ENCODE measurements around the gene ADRM1. TPM values are rescaled to one million over a fixed set of nuclear protein-coding genes. Genes with fewer than 3 reads are reported as not detected.
A peak's percentile ranks its signal among the peaks of the same experiment; 100 is the strongest.

Gene ADRM1
- total RNA-seq, 4 donors from 2014 or later = 41.8 to 126 (median 109) TPM

- H3K27ac ChIP-seq = no peak overlapping the region
- TF ChIP-seq POLR2AphosphoS5 (IDR thresholded peaks at IDR 0.05) (no peak), POLR2A (IDR thresholded peaks at IDR 0.05) (no peak), EP300 (IDR thresholded peaks at IDR 0.05; ENCODE audit: low read depth) (no peak)
- TF ChIP-seq, protein P1, sequence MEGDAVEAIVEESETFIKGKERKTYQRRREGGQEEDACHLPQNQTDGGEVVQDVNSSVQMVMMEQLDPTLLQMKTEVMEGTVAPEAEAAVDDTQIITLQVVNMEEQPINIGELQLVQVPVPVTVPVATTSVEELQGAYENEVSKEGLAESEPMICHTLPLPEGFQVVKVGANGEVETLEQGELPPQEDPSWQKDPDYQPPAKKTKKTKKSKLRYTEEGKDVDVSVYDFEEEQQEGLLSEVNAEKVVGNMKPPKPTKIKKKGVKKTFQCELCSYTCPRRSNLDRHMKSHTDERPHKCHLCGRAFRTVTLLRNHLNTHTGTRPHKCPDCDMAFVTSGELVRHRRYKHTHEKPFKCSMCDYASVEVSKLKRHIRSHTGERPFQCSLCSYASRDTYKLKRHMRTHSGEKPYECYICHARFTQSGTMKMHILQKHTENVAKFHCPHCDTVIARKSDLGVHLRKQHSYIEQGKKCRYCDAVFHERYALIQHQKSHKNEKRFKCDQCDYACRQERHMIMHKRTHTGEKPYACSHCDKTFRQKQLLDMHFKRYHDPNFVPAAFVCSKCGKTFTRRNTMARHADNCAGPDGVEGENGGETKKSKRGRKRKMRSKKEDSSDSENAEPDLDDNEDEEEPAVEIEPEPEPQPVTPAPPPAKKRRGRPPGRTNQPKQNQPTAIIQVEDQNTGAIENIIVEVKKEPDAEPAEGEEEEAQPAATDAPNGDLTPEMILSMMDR (IDR thresholded peaks at IDR 0.05) = no peak
- 80 to 85% methylated on average over 1 to 6 of the region's 6 CpGs for WGBS, 2 donors (ENCODE audit: low coverage in 1 of 2)
- H3K4me1 ChIP-seq = no peaks in the 10 kb centered on the region
- no peaks in the 10 kb centered on the region for H3K9me3 ChIP-seq
- in situ Hi-C loops (cut with MboI; ENCODE audit: low pct_ligation_motif_present in 1 of 4, low pct_unique_long_range_greater_than_20kb in 1 of 4, low sequenced_read_pairs in 3 of 4) (no loop called here), intact Hi-C loops (cut with DNase I; ENCODE audit: low total_unique reads) (no loop called here)
- no peaks in the 10 kb centered on the region for H3K27me3 ChIP-seq
- no peak overlapping the region for H3K4me3 ChIP-seq
- no peak for DNase-seq
- H3K36me3 ChIP-seq = peaks cover 0 to 46% (median 17%) of the 10 kb centered on the region in 4 donors
Observed at GRCh38 chr20:62284448-62284847, 18.3 kb upstream of the ADRM1 start.

DNA sequence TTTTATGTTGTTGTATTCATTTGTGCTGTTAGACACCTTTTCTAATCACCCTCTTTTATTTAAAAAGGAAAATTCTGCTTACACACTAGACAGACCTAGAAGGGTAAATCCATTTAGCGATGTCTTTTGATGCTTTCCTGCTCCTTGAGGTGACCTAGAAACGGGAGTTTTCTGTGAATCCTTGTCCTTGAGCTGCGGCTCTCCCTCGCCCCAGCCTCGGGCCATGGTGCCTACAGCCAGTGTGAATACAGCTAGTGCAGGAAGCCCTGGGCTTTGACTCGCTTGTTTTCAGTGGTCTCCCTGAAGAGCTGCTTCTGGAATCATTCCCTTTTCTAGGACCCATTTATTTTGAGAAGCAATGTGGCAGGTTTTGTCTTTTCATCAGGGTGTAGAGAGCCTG, 17.6 kb upstream of the ADRM1 start:
- intact Hi-C loops (cut with DNase I; ENCODE audit: low total_unique reads) = no loop called here
- H3K9me3 ChIP-seq = no peaks in the 10 kb centered on the region
- no peak overlapping the region for H3K4me3 ChIP-seq
- H3K27ac ChIP-seq = no peak overlapping the region
- peaks cover 0 to 40% (median 19%) of the 10 kb centered on the region in 4 donors for H3K36me3 ChIP-seq
- no peaks in the 10 kb centered on the region for H3K27me3 ChIP-seq
- no peak for DNase-seq
- WGBS, 2 donors (ENCODE audit: low coverage in 1 of 2) = 95 to 96% methylated on average over 5 to 6 of the region's 6 CpGs
- no peaks in the 10 kb centered on the region for H3K4me1 ChIP-seq
- in situ Hi-C loops (cut with MboI; ENCODE audit: low pct_ligation_motif_present in 1 of 4, low pct_unique_long_range_greater_than_20kb in 1 of 4, low sequenced_read_pairs in 3 of 4) = no loop called here
- TF ChIP-seq, protein P1 (IDR thresholded peaks at IDR 0.05) = no peak
- no peak for TF ChIP-seq POLR2AphosphoS5 (IDR thresholded peaks at IDR 0.05)
- no peak for TF ChIP-seq EP300 (IDR thresholded peaks at IDR 0.05; ENCODE audit: low read depth)
- no peak for TF ChIP-seq POLR2A (IDR thresholded peaks at IDR 0.05)

- Histone ChIP-seq H3K36me3 (peaks cover 0 to 36% (median 18%) of the 10 kb centered on the region in 4 donors), H3K4me3 (no peak overlapping the region), H3K27me3 (no peaks in the 10 kb centered on the region), H3K4me1 (no peaks in the 10 kb centered on the region), H3K27ac (no peak overlapping the region), H3K9me3 (no peaks in the 10 kb centered on the region)
- TF ChIP-seq, protein P1 (IDR thresholded peaks at IDR 0.05) = no peak
- TF ChIP-seq POLR2A (IDR thresholded peaks at IDR 0.05) (no peak), POLR2AphosphoS5 (IDR thresholded peaks at IDR 0.05) (peak in 1 of 3 donors; percentile 55), EP300 (IDR thresholded peaks at IDR 0.05; ENCODE audit: low read depth) (no peak)
- in situ Hi-C loops (cut with MboI; ENCODE audit: low pct_ligation_motif_present in 1 of 4, low pct_unique_long_range_greater_than_20kb in 1 of 4, low sequenced_read_pairs in 3 of 4) = no loop called here
- DNase-seq = no peak
- WGBS, 2 donors (ENCODE audit: low coverage in 1 of 2) = 83 to 100% methylated on average over 1 to 23 of the region's 23 CpGs
- intact Hi-C loops (cut with DNase I; ENCODE audit: low total_unique reads) = no loop called here
Observed at GRCh38 chr20:62285722-62286121, 17.1 kb upstream of the ADRM1 start.

DNA sequence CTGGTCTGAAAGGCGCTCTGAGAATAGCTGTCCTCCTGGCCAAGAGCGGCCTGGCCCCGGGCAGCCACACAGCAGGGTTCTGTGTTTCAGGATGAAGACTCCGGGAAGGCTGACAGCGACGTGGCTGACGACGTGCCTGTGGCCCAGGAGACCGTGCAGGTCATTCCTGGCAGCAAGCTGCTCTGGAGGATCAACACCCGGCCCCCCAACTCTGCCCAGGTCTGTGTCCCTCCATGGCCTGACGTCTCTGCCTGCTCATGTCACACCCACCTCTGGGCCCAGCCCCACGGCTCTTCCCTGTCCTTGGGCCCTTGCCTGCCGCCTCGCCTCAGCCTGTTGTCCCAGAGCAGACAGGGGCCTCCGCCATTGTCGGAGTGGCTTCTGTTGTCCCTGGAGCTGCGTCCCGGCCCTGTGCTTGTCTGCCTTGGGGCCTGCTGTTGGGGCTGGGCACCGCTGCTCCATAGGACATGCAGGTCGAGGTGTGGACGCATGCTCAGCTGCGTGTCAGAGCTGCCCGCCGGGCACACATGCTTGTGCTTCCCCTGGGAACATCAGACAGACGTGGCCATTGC, 16.2 kb upstream of the ADRM1 start:
- 91 to 93% methylated on average over 3 to 25 of the region's 25 CpGs for WGBS, 2 donors (ENCODE audit: low coverage in 1 of 2)
- Histone ChIP-seq H3K4me1 (no peaks in the 10 kb centered on the region), H3K27me3 (no peaks in the 10 kb centered on the region), H3K27ac (no peak overlapping the region), H3K4me3 (no peak overlapping the region), H3K9me3 (no peaks in the 10 kb centered on the region), H3K36me3 (peaks cover 0 to 32% (median 14%) of the 10 kb centered on the region in 4 donors)
- TF ChIP-seq, protein P1 (IDR thresholded peaks at IDR 0.05) = no peak
- TF ChIP-seq EP300 (IDR thresholded peaks at IDR 0.05; ENCODE audit: low read depth) (no peak), POLR2A (IDR thresholded peaks at IDR 0.05) (no peak), POLR2AphosphoS5 (IDR thresholded peaks at IDR 0.05) (no peak)
- intact Hi-C loops (cut with DNase I; ENCODE audit: low total_unique reads) = no loop called here
- in situ Hi-C loops (cut with MboI; ENCODE audit: low pct_ligation_motif_present in 1 of 4, low pct_unique_long_range_greater_than_20kb in 1 of 4, low sequenced_read_pairs in 3 of 4) = no loop called here
- DNase-seq = no peak

Measured in transverse colon (tissue), 4 donors.